SK-N-SH treated with all-trans-retinoic acid at 6 μM for 48 hours (cell line): ENCODE data around the gene FANCC.

Source experiments
- CSDC2 ChIP-seq: fragments of 250-450 bp; sonication (Bioruptor Pico); IDR thresholded peaks from 2 replicates; pipeline ENCODE4 v1.5.0; 2020; ENCODE audit warnings: mild to moderate bottlenecking, moderate library complexity
- CSRNP3 ChIP-seq: fragments of 250-450 bp; sonication (Bioruptor Pico); IDR thresholded peaks from 2 replicates; pipeline ENCODE4 v1.5.1; 2021; ENCODE audit warnings: mild to moderate bottlenecking, moderate library complexity
- GLIS3 ChIP-seq: fragments of 250-450 bp; sonication (Bioruptor Pico); IDR thresholded peaks from 2 replicates; pipeline ENCODE4 v1.5.0; 2020; ENCODE audit warnings: mild to moderate bottlenecking, moderate library complexity
- ISL1 ChIP-seq: fragments of 250-450 bp; sonication (Bioruptor Pico); IDR thresholded peaks from 2 replicates; pipeline ENCODE4 v2.1.2; 2022; ENCODE audit warnings: mild to moderate bottlenecking, moderate library complexity
- OSR1 ChIP-seq: fragments of 250-450 bp; sonication (Bioruptor Pico); IDR thresholded peaks from 2 replicates; pipeline ENCODE4 v1.8.0; 2022; ENCODE audit warnings: moderate library complexity, mild to moderate bottlenecking, inconsistent platforms
- PATZ1 ChIP-seq: fragments of 250-450 bp; sonication (Bioruptor Pico); IDR thresholded peaks from 2 replicates; pipeline ENCODE4 v1.8.0; 2020; ENCODE audit warnings: mild to moderate bottlenecking, moderate library complexity, borderline replicate concordance
- POU6F1 ChIP-seq: fragments of 250-450 bp; sonication (Bioruptor Pico); IDR thresholded peaks from 2 replicates; pipeline ENCODE4 v1.8.0; 2021; ENCODE audit warnings: low read depth, mild to moderate bottlenecking, moderate library complexity, borderline replicate concordance
- RARB ChIP-seq: fragments of 250-450 bp; sonication (Bioruptor Pico); IDR thresholded peaks from 2 replicates; pipeline ENCODE4 v1.8.0; 2021; ENCODE audit warnings: mild to moderate bottlenecking, moderate library complexity
- ZFP30 ChIP-seq: fragments of 450-650 bp; formaldehyde crosslinking; IDR thresholded peaks from 2 replicates; pipeline ENCODE4 v1.5.0; 2022; ENCODE audit warnings: mild to moderate bottlenecking, moderate library complexity
- ZNF565 ChIP-seq: fragments of 450-650 bp; formaldehyde crosslinking; conservative IDR thresholded peaks from 2 replicates; pipeline ENCODE4 v1.5.0; 2020; ENCODE audit warnings: low read depth, mild to moderate bottlenecking, moderate library complexity

DNA sequence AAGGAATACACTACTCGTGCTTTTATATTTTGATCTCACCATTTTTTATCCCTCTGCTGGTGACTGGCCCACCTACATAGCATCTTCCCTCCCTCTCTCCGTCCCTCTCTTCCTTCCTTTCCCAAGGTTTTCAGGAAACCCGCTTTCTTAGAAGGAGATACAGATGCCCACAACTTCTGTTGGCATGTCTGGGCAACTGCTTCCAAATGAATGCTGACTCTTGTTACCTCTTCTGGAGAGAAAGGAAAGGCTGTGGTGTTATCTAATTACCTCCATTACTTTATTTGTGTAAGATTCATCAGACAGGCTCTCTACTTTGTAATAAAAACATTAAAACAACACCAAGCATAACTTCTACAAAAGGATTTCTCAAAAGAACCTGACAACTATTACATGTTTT, 20.2 kb downstream of the FANCC start:
- TF ChIP-seq ZFP30 (CRISPR knock-in tag) (no peak), ZNF565 (CRISPR knock-in tag) (no peak), ISL1 (CRISPR knock-in tag) (no peak), CSRNP3 (CRISPR knock-in tag) (no peak), OSR1 (no peak), GLIS3 (CRISPR knock-in tag) (no peak), POU6F1 (no peak), RARB (no peak), CSDC2 (no peak), PATZ1 (CRISPR knock-in tag) (no peak)
